Left cardiac atrium (tissue), 4 donors: Measurements from ENCODE around the gene CBFA2T3. TPM values are rescaled to one million over a fixed set of nuclear protein-coding genes. Genes with fewer than 3 reads are reported as not detected.

Experiments
- ATAC-seq, 2 donors: fragments of 200-7000 bp; cut with Tn5 transposase; one replicate each; pipeline ENCODE4 v1.9.1; 2020; ENCODE audit warnings: mild to moderate bottlenecking in 2 of 2, moderate library complexity in 2 of 2
- DNase-seq: peaks from one replicate; pipeline ENCODE4 v3.0.0-alpha.2; 2020
- intact Hi-C, 2 donors: fragments of 100-400 bp; cut with DNase I; formaldehyde crosslinking; loops; one replicate each; pipeline versions ENCODE4 v1.14.1 to v1.15.1; 2022 to 2023
- total RNA-seq, 2 donors: library from RNA; stranded (reverse); fragmentation: NEBNext Ultra II Directional; extraction: Animal tissue kit (Norgen Biotek cat#: 25700); gene quantifications; one replicate each; pipeline ENCODE4 v1.2.1, GENCODE V29; 2021
- donor health status: DM: no; HTN: yes; CAD: no.
- donor health status: DM: no; HTN: yes; CAD: no; lungs with severe emphysema.
- donor health status: DM: yes; HTN: yes; CAD: no.
- donor health status: Dilated cardiomyopathy.

The CBFA2T3 gene
- total RNA-seq, 2 donors from 2014 or later = 6.5 to 6.6 TPM

GRCh38 chr16:88864521-88864920, 112.5 kb downstream of the CBFA2T3 start:
- intact Hi-C loops = no loop called here
- ATAC-seq (no peak), DNase-seq (no peak)

DNA sequence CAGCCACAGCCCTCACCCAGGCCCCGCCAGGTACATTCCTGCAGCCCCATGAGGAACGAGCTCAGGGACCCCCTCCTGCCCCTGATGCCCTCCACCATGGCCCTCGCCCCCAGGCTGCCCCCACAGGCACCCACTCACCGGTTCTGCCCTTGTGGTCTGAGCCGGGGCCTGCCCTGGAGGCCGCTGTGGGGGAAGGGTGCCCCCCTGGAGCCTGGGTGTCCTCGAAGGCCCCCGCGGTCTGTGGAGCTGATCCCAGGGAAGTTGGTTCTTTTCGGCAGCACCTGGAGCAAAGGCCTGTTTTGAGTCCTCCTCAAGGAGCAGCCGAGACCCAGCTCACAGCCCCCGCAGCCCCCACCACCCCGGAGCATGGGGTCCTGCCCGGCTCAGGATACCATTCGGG, 112.9 kb downstream of the CBFA2T3 start:
- DNase-seq = no peak
- no peak for ATAC-seq
- intact Hi-C loops = no loop called here

- ATAC-seq = no peak
Observed at GRCh38 chr16:88863426-88863825, 113.6 kb downstream of the CBFA2T3 start.

GRCh38 chr16:88862968-88863367, 114.0 kb downstream of the CBFA2T3 start:
- ATAC-seq (no peak), DNase-seq (no peak)
- intact Hi-C loops = no loop called here

More at GRCh38 chr16:88863426-88863825, 113.6 kb downstream of the CBFA2T3 start:
- intact Hi-C loops = no loop called here
- no peak for DNase-seq

- intact Hi-C loops = no loop called here
- ATAC-seq (no peak), DNase-seq (no peak)
Observed at GRCh38 chr16:88861359-88861758, 115.6 kb downstream of the CBFA2T3 start.

DNA sequence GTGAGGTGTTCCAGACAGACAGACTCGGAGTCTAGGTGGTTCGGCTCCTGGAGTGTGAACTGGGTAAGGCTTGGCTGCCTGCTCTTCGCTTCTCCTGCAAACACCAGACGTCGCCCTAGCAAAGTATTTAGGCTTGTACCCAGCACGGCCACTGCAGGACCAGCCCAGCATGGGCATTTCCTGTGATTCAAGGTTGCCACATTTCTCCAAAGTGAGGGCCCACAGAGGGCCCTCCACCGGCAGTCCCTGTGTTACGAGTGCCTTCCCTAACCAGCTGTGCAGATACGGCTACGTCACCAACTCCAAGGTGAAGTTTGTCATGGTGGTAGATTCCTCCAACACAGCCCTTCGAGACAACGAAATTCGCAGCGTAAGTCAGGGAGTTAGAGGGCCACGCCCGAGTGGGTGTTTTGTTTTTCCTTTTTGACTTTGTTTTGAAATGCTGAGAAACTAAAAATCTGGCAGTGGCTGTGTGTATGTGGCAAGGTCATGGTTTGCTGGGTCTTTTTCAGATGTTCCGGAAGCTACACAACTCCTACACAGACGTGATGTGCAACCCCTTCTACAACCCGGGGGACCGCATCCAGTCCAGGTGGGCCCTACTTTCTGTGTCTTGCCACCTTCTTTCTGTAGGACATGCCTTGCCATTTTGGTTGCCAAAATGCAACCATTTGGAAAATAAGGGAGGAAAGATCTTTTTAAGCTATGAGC, 117.5 kb downstream of the CBFA2T3 start:
- DNase-seq (no peak), ATAC-seq (no peak)

DNA sequence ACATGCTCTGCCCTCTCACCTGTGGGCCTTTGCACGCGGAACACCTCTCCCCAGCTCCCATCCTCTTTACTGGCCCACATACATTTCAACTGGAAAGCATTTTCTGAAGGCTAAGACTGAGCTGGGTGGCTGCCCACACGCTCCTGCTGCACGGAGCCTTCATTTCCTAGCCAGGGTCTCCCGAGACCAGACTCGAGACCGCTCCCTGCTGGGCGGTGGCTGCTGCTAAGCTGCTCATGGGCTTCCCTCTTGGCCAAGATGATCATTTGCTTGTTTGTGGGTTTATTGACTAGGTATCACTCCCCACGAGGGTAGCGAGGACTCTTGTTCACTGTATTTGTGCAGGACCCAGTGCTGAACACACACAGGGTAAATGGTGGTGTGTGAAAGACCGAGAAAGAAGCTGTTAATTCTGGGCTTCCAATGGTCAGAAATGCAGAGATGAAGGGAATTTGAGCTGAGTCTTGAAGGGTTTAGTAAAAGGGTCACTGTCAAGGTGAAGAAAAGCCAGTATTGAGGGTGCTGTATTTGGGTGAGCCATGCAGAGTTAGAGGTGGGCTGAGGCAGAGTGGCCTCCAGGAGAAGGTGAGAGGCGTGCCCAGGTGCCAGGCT, 119.2 kb downstream of the CBFA2T3 start:
- DNase-seq = peak; percentile 79

More for the DNA sequence above, 117.5 kb downstream of the CBFA2T3 start:
- intact Hi-C loops = no loop called here

DNA sequence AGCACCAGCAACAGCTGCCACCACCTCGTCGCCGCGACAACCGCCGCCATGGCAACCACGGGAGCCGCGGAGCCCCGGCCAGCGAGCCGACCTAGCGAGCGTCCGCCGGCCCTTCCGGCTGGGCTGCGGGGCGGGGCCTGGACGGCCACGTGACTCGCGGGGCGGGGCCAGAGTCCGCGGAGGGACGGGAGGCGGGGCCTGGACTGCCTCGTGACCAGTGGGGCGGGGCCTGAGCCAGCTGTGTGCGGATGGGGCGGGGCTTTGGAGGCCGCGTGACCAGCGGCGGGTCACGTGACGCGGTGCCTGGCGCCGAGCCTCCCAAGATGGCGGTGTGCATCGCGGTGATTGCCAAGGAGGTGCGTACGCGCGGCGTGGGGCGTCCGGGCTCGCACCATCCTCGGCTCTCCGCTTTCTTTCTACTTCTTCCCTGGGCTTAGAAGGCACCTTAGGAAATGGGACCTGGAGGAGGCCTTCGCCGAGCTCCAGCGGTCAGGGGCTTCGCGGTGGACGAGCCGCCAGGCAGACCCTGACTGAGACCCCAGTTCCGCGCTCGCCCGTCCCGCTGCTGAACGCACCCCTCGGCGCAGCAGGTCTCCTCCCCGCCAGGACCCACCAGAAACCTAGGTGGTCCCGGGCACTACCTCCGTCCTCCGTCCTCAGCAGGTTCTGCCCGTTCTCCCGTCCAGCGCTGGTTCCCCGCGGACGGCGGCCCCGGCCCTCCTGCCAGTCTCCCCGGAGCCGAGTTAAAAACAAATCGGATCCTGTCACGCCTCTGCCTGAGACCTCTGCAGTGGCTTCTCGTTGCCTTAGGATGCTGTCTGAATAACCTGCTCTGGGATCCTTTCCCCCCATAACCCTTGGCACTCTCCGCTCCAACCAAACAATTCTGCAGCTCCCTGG, 119.9 kb downstream of the CBFA2T3 start, which contains the start of the genes GALNS and TRAPPC2L:
Gene GALNS (minus strand): TSS at position 120 of the 900 bp plus-strand sequence. CDS start 70 bp downstream, at position 50.
Gene TRAPPC2L (plus strand): TSS at position 300 of the 900 bp plus-strand sequence. CDS start 24 bp downstream, at position 324.
- peak; percentile 99 for DNase-seq
- intact Hi-C loops = no loop called here
- ATAC-seq = peak; percentile 97

More for the DNA sequence above, 119.2 kb downstream of the CBFA2T3 start:
- intact Hi-C loops = no loop called here
- peak; percentile 69 to 79 for ATAC-seq

DNA sequence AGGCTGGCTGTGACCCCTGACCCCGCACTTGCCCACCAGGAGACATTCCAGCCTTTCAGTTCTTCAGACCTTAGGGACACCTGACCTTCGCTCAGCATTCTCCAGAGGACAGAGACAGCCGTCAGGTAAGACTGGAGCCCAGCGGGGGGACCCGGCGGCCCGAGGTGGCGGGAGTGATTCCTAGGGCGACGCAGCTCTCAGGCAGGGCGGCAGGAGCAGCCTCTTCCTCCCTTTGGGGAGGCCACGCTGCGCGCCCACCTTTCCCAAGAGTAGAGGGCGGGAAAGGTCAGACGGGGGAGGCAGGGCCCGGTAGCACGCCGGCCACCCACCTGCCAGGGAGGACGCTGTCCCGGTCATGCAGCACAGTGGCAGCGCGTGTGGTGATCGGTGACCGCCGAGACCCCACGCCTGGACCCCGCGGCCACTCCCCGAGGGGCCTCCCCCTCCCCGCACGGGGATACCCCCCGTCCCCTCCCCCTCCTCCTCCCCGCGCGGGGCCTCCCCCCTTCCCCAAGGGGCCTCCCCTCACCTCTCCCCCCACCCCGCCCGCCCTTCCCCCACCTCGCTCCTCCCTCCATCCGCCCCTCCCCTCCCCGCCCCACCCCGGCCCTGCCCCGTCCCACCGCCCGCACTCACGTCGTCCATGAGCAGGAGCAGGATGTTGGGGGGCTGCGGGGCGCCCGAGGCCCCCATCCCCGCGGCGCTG, 120.7 kb downstream of the CBFA2T3 start:
- ATAC-seq (peak; percentile 44 to 60), DNase-seq (no peak)
- intact Hi-C loops = no loop called here

DNA sequence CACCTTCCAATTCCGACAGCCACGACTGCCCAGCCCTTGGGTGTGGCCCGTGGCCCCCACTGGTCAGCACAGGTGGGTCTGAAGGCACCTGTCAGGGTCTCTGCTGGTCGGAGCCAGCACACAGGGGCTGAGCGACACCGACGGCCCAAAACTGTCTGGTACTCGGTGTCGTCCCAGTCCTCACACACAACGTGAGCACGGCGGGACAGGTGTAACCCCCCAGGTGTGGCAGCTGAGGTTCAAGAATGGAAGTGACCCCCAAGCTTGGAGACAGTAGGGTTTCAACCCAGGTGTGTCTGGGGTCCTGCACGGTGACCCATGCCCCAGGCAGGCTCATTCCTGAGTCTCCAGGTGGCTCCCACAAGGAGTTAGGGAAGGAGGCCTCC, 121.3 kb downstream of the CBFA2T3 start:
- DNase-seq = no peak
- intact Hi-C loops = no loop called here
- ATAC-seq = no peak

GRCh38 chr16:88855176-88855575, 121.8 kb downstream of the CBFA2T3 start:
- no peak for DNase-seq
- intact Hi-C loops = no loop called here
- ATAC-seq = no peak

DNA sequence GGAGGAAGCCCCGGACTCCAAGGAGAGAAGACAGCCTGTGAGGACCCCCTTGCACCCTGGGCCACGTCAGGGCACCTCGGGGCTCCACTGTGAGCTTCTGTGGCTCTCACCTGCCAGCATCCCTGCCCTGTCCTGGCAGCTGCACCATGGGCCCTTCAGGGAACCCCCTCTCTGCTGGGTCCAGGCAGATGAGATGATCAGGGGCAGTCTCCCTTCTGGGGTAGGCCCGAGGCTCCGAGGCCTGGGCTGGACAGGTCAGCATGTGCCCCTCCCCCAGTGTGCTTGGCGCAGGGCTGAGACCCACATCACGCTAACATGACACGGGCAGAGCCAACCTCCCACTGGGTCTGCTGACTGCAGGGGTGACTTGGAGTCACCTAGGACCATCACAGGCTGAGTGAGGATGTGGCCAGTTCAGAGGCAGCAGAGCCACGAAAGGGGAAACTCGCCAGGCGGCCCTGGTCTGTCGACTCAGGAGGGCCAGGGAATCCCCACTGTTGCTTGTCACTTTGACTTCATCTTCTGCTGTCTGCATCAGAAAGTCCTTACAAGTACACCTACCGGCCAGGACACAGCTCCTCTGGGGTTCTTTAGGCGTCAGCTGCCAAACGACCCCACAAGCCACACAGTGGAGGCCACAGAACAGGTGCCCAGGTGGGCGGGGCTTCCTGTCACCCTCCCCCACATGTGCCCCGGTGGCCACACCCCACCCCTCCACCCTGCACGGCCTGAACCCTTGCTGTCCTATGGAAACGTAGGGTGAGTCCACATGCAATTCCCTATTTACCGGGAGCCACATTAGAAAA, 122.5 kb downstream of the CBFA2T3 start:
- intact Hi-C loops = no loop called here
- ATAC-seq = no peak
- no peak for DNase-seq

- intact Hi-C loops = no loop called here
- DNase-seq = no peak
- ATAC-seq = no peak
Observed at GRCh38 chr16:88853325-88853941, 123.6 kb downstream of the CBFA2T3 start.

- intact Hi-C loops = no loop called here
- ATAC-seq = no peak
- DNase-seq = no peak
Observed at GRCh38 chr16:88851616-88852015, 125.4 kb downstream of the CBFA2T3 start.

- no peak for DNase-seq
- ATAC-seq = no peak
- intact Hi-C loops = no loop called here
Observed at GRCh38 chr16:88850531-88851199, 126.3 kb downstream of the CBFA2T3 start.

DNA sequence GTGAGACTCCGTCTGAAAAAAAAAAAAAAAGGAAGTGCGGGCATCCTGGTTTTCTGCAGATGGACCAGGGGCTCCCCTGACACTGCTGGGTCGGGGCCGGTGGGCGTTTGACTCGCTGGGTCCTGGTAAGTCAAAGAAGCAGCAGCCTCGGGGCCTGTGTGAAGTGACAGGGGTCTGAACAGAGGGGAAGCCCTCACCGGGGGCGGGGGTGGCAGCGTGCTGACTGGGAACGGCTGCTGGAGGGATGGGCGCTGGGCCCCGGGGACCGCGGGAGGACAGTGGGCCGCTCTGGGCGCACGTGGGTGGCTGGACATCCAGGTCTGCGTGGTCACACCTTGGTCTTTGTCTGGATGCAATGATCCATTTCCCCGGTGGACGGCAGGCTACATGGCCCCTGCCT, 128.4 kb downstream of the CBFA2T3 start:
- DNase-seq (no peak), ATAC-seq (no peak)
- intact Hi-C loops = no loop called here

- DNase-seq = no peak
- ATAC-seq = no peak
- intact Hi-C loops = no loop called here
Observed at GRCh38 chr16:88847654-88848053, 129.4 kb downstream of the CBFA2T3 start.
